Sigmoid colon (tissue), 7 donors: ENCODE data around the gene LPGAT1. TPM values are rescaled to one million over a fixed set of nuclear protein-coding genes. Genes with fewer than 3 reads are reported as not detected.

Experiments used
- DNase-seq: peaks from one replicate; pipeline ENCODE4 v3.0.0-alpha.2; 2019
- H3K27ac ChIP-seq, 4 donors: fragments of 200-600 bp; sonication (generic); one replicate each; pipeline ENCODE4 v1.5.1; 2016 to 2019; ENCODE audit warnings: mild to moderate bottlenecking in 1 of 4
- H3K27me3 ChIP-seq, 3 donors: fragments of 200-600 bp; sonication (generic); one replicate each; pipeline ENCODE4 v1.5.1; 2019; ENCODE audit warnings: mild to moderate bottlenecking in 1 of 3
- H3K36me3 ChIP-seq, 4 donors: fragments of 200-600 bp; sonication (generic); one replicate each; pipeline ENCODE4 v1.5.1; 2016 to 2019
- H3K4me1 ChIP-seq, 4 donors: fragments of 200-600 bp; sonication (generic); one replicate each; pipeline ENCODE4 v1.5.1; 2017 to 2019
- H3K4me3 ChIP-seq, 4 donors: fragments of 200-600 bp; sonication (generic); one replicate each; pipeline ENCODE4 v1.5.1; 2017 to 2019; ENCODE audit warnings: mild to moderate bottlenecking in 2 of 4, moderate library complexity in 1 of 4
- H3K9me3 ChIP-seq, 4 donors: fragments of 200-600 bp in 3 of 4; sonication (generic) in 3 of 4; one replicate each; pipeline versions ENCODE4 v1.5.1 to v1.6.1; 2013 to 2019
- EP300 ChIP-seq, 4 donors: sonication (generic); formaldehyde crosslinking; IDR thresholded peaks; one replicate each; pipeline ENCODE4 v1.6.1; 2017; ENCODE audit warnings: antibody characterized with exemption in 4 of 4
- POLR2A ChIP-seq, 2 donors: fragments of 450-650 bp; IDR thresholded peaks; one replicate each; pipeline ENCODE4 v1.6.1; 2016; ENCODE audit warnings: antibody characterized with exemption in 2 of 2, mild to moderate bottlenecking in 2 of 2, moderate library complexity in 2 of 2
- POLR2AphosphoS5 ChIP-seq, 4 donors: sonication (generic); formaldehyde crosslinking; IDR thresholded peaks; one replicate each; pipeline ENCODE4 v1.6.1; 2017; ENCODE audit warnings: antibody characterized with exemption in 4 of 4
- WGBS, 2 donors: extraction: QIAGEN DNeasy Blood & Tissue Kit; methylation state at CpG; one replicate each; pipeline ENCODE4 v1.1.7; 2013; 5-methylcytosine and 5-hydroxymethylcytosine counted together
- intact Hi-C: fragments of 100-400 bp; cut with DNase I; formaldehyde crosslinking; loops from one replicate; pipeline ENCODE4 v1.15.1; 2023
- polyA plus RNA-seq, 3 donors: library from polyadenylated mRNA; stranded (reverse); fragments of 200-250 nt; gene quantifications; one replicate each; pipeline ENCODE4 v1.2.3, GENCODE V29; 2013
- total RNA-seq, 4 donors: library from RNA; depleted of rRNA; stranded (reverse); fragments of >200 nt; gene quantifications; one replicate each; pipeline ENCODE4 v1.1.0, GENCODE V29; 2016
- TF ChIP-seq, protein P1 (sequence below), 4 experiments: fragments of 450-650 bp in 3 of 4; fragments of 200-600 bp in 1 of 4; IDR thresholded peaks; one replicate each; pipeline ENCODE4 v1.5.1; 2016 to 2019; ENCODE audit warnings: antibody characterized with exemption in 4 of 4, mild to moderate bottlenecking in 3 of 4, moderate library complexity in 2 of 4
- donor health status: healthy with polysubstance abuse.
- donor health status: Bipolar disorder and iron deficiency.
- donor health status: healthy.

Gene LPGAT1
- total and polyA plus RNA-seq, 7 donors, result 2.5 to 46.7 (median 26.8) TPM

DNA sequence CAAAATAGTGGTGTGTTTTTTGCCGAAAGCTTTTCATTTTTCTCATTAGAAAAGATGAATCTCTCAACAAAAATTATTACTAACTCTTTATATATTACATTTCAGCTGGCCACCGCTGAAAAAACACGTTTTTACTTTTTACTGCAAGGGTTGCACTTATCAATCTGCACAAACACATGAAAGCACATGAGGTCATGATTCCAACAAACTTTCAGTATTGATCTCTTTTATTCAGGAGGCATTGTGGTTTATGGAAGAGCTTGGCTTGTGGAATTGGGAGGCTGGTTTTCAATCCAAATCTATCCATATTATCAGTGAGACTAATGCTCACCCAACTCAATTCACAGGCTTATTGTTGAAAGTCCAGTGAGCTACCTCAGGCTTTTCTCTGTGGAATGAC lies 20.6 kb upstream of the LPGAT1 start:
- Histone ChIP-seq H3K36me3 (no peaks in the 10 kb centered on the region), H3K4me3 (no peak overlapping the region), H3K4me1 (no peaks in the 10 kb centered on the region), H3K27me3 (no peaks in the 10 kb centered on the region), H3K27ac (no peak overlapping the region), H3K9me3 (no peaks in the 10 kb centered on the region)
- TF ChIP-seq EP300 (IDR thresholded peaks at IDR 0.05), result no peak
- TF ChIP-seq, protein P1, sequence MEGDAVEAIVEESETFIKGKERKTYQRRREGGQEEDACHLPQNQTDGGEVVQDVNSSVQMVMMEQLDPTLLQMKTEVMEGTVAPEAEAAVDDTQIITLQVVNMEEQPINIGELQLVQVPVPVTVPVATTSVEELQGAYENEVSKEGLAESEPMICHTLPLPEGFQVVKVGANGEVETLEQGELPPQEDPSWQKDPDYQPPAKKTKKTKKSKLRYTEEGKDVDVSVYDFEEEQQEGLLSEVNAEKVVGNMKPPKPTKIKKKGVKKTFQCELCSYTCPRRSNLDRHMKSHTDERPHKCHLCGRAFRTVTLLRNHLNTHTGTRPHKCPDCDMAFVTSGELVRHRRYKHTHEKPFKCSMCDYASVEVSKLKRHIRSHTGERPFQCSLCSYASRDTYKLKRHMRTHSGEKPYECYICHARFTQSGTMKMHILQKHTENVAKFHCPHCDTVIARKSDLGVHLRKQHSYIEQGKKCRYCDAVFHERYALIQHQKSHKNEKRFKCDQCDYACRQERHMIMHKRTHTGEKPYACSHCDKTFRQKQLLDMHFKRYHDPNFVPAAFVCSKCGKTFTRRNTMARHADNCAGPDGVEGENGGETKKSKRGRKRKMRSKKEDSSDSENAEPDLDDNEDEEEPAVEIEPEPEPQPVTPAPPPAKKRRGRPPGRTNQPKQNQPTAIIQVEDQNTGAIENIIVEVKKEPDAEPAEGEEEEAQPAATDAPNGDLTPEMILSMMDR (IDR thresholded peaks at IDR 0.05), result no peak
- no peak for TF ChIP-seq POLR2AphosphoS5 (IDR thresholded peaks at IDR 0.05)
- no peak for TF ChIP-seq POLR2A (IDR thresholded peaks at IDR 0.05)
- WGBS, 2 donors, result 54 to 58% methylated on average over 3 of the region's 3 CpGs
- intact Hi-C loops, result no loop called here
- DNase-seq, result no peak

DNA sequence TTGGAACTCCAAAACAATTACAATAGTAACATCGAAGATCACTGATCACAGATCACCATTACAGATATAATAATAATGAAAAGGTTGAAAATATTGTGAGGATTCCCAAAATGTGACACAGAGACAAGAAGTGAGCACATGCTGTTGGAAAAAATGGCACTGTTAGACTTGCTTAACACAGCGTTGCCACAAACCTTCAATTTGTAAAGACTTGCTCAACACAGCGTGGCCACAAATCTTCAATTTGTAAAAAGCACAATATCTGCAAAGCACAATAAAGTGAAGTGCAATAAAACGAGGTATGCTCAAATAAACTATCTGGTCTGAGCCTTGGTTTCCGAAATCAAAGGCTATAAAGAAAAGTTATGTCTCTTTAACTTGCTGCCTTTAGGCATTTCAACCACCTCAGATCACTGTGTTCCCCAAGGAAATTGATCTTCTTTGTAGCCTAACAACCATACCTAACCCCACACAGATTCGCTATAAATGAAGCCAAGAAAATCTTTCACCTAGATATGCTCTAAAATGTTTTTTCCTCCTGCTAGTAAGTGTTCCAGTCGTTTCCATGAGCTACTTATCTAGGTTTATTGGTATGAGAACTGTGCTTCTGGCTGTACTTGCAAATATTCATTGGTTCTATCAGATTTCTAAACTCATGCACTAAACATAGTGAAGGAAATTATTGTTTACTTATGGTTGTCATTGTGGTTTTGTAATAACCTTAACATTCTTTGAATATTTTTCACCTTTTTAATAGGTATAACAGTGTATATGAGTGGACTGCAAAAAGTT lies 13.1 kb upstream of the LPGAT1 start:
- TF ChIP-seq EP300 (IDR thresholded peaks at IDR 0.05), result no peak
- no peak for TF ChIP-seq POLR2AphosphoS5 (IDR thresholded peaks at IDR 0.05)
- TF ChIP-seq, protein P1 (IDR thresholded peaks at IDR 0.05), result no peak
- no peak for TF ChIP-seq POLR2A (IDR thresholded peaks at IDR 0.05)
- Histone ChIP-seq H3K4me3 (no peak overlapping the region), H3K4me1 (peaks cover 0 to 7% (median 6%) of the 10 kb centered on the region in 4 donors), H3K27ac (no peak overlapping the region), H3K9me3 (no peaks in the 10 kb centered on the region), H3K27me3 (no peaks in the 10 kb centered on the region), H3K36me3 (no peaks in the 10 kb centered on the region)
- DNase-seq, result no peak
- intact Hi-C loops, result no loop called here
- WGBS, 2 donors, result 39 to 72% methylated on average over 7 of the region's 7 CpGs

DNA sequence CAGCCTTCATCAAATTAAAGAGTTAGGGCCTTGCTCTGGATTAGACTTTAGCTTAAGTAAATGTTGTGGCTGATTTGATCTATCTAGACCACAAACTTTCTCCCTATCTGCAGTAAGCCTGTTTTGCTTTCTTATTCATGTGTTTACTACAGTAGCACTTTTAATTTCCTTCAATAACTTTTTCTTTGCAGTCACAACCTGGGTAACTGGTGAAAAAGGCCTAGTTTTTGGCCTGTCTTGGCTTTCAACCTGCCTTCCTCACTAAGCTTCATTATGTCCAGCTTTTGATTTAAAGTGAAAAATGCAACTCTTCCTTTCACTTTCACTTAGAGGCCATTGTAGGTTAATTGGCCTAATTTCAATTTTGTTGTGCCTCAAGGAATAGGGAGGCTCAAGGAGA lies 12.5 kb upstream of the LPGAT1 start:
- no peak overlapping the region for H3K4me3 ChIP-seq
- no peaks in the 10 kb centered on the region for H3K27me3 ChIP-seq
- no peaks in the 10 kb centered on the region for H3K9me3 ChIP-seq
- no peak for TF ChIP-seq POLR2A (IDR thresholded peaks at IDR 0.05)
- intact Hi-C loops, result no loop called here
- no peak for DNase-seq
- H3K27ac ChIP-seq, result no peak overlapping the region
- H3K4me1 ChIP-seq, result peaks cover 0 to 7% (median 6%) of the 10 kb centered on the region in 4 donors
- no peaks in the 10 kb centered on the region for H3K36me3 ChIP-seq

DNA sequence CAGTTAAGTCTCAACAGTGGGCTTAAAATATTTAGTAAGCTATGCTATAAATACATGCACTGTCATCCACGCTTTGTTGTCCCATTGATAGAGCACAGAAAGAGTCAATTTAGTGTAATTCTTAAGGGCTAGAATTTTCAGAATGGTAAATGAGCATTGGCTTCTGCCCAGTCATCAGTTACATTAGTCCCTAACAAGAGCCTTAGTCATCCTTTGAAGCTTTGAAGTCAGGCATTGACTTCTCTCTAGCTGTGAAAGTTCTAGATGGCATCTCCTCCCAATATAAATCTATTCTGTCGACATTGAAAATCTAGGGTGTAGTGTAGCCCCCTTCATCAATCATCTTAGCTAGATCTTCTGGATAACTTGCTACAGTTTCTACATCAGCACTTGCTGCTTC lies 12.0 kb upstream of the LPGAT1 start:
- Histone ChIP-seq H3K36me3 (no peaks in the 10 kb centered on the region), H3K27me3 (no peaks in the 10 kb centered on the region), H3K27ac (no peak overlapping the region), H3K4me1 (peaks cover 0 to 7% (median 6%) of the 10 kb centered on the region in 4 donors), H3K4me3 (no peak overlapping the region), H3K9me3 (no peaks in the 10 kb centered on the region)
- no peak for TF ChIP-seq POLR2AphosphoS5 (IDR thresholded peaks at IDR 0.05)
- no peak for TF ChIP-seq EP300 (IDR thresholded peaks at IDR 0.05)
- no peak for TF ChIP-seq POLR2A (IDR thresholded peaks at IDR 0.05)
- TF ChIP-seq, protein P1 (IDR thresholded peaks at IDR 0.05), result no peak
- no peak for DNase-seq
- WGBS, 2 donors, result 88 to 91% methylated on average over 2 of the region's 2 CpGs
- intact Hi-C loops, result no loop called here

DNA sequence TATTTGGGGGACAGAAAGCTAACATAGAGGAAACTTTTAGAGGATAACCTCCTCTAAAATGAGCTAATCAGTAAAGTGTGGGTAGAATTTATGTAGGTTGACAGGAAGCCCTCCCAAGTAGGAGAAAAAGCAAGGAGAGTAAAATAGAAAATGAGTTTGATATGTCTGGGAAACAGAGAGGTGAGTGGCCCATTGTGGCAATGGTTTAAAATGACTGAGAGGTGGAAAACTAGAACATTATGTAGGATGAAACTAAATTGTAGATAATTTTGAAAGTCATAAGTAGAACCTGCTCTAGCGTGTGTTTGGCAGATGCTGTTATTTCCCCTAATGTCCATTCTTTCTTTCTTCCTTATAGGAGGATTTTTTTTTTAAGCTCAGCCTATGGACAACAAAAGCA lies 8.5 kb upstream of the LPGAT1 start:
- TF ChIP-seq POLR2AphosphoS5 (IDR thresholded peaks at IDR 0.05), result no peak
- TF ChIP-seq, protein P1 (IDR thresholded peaks at IDR 0.05), result no peak
- no peak for TF ChIP-seq POLR2A (IDR thresholded peaks at IDR 0.05)
- TF ChIP-seq EP300 (IDR thresholded peaks at IDR 0.05), result no peak

More for the DNA sequence above, 8.5 kb upstream of the LPGAT1 start:
- peaks cover 0 to 7% (median 6%) of the 10 kb centered on the region in 4 donors for H3K4me1 ChIP-seq
- no peaks in the 10 kb centered on the region for H3K27me3 ChIP-seq
- intact Hi-C loops, result no loop called here
- H3K9me3 ChIP-seq, result no peaks in the 10 kb centered on the region
- no peak for DNase-seq
- H3K27ac ChIP-seq, result no peak overlapping the region
- H3K36me3 ChIP-seq, result no peaks in the 10 kb centered on the region
- WGBS, 2 donors, result 84 to 91% methylated on average over 1 of the region's 1 CpG
- H3K4me3 ChIP-seq, result no peak overlapping the region
